GM12878 (cell line): ENCODE measurements around the gene LENEP. TPM values are rescaled to one million over a fixed set of nuclear protein-coding genes. Genes with fewer than 3 reads are reported as not detected.

Source experiments
- BRCA1 ChIP-seq: IDR thresholded peaks from 2 replicates; pipeline ENCODE4 v1.6.1; 2011; ENCODE audit warnings: low read depth, low read length, improper control_type of control experiment
- CUX1 ChIP-seq: IDR thresholded peaks from 2 replicates; pipeline ENCODE4 v1.6.1; 2012; ENCODE audit warnings: improper control_type of control experiment, low read depth, low read length; ENCODE audit not compliant: insufficient replicate concordance
- IRF3 ChIP-seq: fragments of 450-650 bp; IDR thresholded peaks from 2 replicates; pipeline ENCODE4 v1.6.1; 2014; ENCODE audit warnings: mild to moderate bottlenecking
- ZBTB4 ChIP-seq: fragments of 450-650 bp; formaldehyde crosslinking; IDR thresholded peaks from 2 replicates; pipeline ENCODE4 v1.4.0; 2022; ENCODE audit warnings: mild to moderate bottlenecking, moderate library complexity
- polyA plus RNA-seq, 11 experiments: library from polyadenylated mRNA; depleted of rRNA in 4 of 11; unstranded in 6 of 11; stranded (reverse) in 5 of 11; fragments of >200 nt; fragmentation: Nextera tagmentation in 4 of 11; fragmentation: Illumina TruSeq in 1 of 11; extraction: Ambion mirVana in 4 of 11; extraction: Trizol in 1 of 11; gene quantifications; 1 replicate in 1 of 11; 2 replicates in 10 of 11; pipeline versions ENCODE4 v1.2.1 to v1.2.3, GENCODE V29; 2011 to 2016; ENCODE audit warnings: inconsistent platforms in 2 of 11, missing spikeins in 2 of 11, low read depth in 1 of 11
- total RNA-seq, 4 experiments: library from RNA; depleted of rRNA in 3 of 4; stranded (reverse); fragments of >200 nt in 3 of 4; fragmentation: Illumina TruSeq in 1 of 4; extraction: Trizol in 1 of 4; gene quantifications; 2 replicates each; pipeline versions ENCODE4 v1.2.1 to v1.2.3, GENCODE V29; 2013 to 2021

The LENEP gene
- total and polyA plus RNA-seq, 10 of the 15 experiments (the other 5 are each of a cell fraction or from before 2014, with no cell fraction given) = 0.27 to 1.1 (median 0.64) TPM; not detected in 7

GRCh38 chr1:155030899-155031298 lies 37.5 kb downstream of the LENEP start (continued):
- TF ChIP-seq CUX1 (no peak), IRF3 (no peak), BRCA1 (no peak), ZBTB4 (no peak)
